Fibroblast of lung (primary cell): ENCODE results near the gene GOLGA7B. TPM values are rescaled to one million over a fixed set of nuclear protein-coding genes. Genes with fewer than 3 reads are reported as not detected.

ENCODE experiments used
- DNase-seq, 2 donors: peaks; one replicate each; pipeline versions ENCODE4 v3.0.0 to v3.0.0-alpha.2; 2010; ENCODE audit warnings: low read depth in 2 of 2
- H2AFZ ChIP-seq: 2 replicates; pipeline ENCODE4 v1.5.1; 2012; ENCODE audit warnings: low read length, control low read depth, inconsistent platforms
- H3K27ac ChIP-seq: 2 replicates; pipeline ENCODE4 v1.5.1; 2011; ENCODE audit warnings: low read length, control low read depth; ENCODE audit not compliant: insufficient read depth
- H3K27me3 ChIP-seq: 2 replicates; pipeline ENCODE4 v1.5.1; 2011; ENCODE audit warnings: mild to moderate bottlenecking, low read length; ENCODE audit not compliant: control insufficient read depth, insufficient read depth
- H3K36me3 ChIP-seq: 2 replicates; pipeline ENCODE4 v1.5.1; 2011; ENCODE audit warnings: low read length; ENCODE audit not compliant: control insufficient read depth, insufficient read depth
- H3K4me1 ChIP-seq: 2 replicates; pipeline ENCODE4 v1.5.1; 2011; ENCODE audit warnings: low read length; ENCODE audit not compliant: control insufficient read depth, insufficient read depth; ENCODE audit errors: extremely low read depth
- H3K4me2 ChIP-seq: 2 replicates; pipeline ENCODE4 v1.5.1; 2011; ENCODE audit warnings: low read length, control low read depth; ENCODE audit not compliant: insufficient read depth; ENCODE audit errors: extremely low read depth
- H3K4me3 ChIP-seq, 4 experiments: fragments of 200-600 bp in 1 of 4; sonication (generic) in 1 of 4; replicated peaks in 1 of 4; 2 replicates each; pipeline ENCODE4 v1.5.1; 2011 to 2016; ENCODE audit warnings: low read length in 4 of 4, low read depth in 3 of 4, mild to moderate bottlenecking in 3 of 4, control low read depth in 2 of 4, inconsistent platforms in 1 of 4, mixed read lengths in 1 of 4; ENCODE audit not compliant: insufficient read depth in 1 of 4; ENCODE audit errors: control extremely low read depth in 1 of 4
- H3K79me2 ChIP-seq: 2 replicates; pipeline ENCODE4 v1.5.1; 2012; ENCODE audit warnings: mild to moderate bottlenecking, low read length, inconsistent platforms; ENCODE audit not compliant: control insufficient read depth, insufficient read depth
- H3K9ac ChIP-seq: 2 replicates; pipeline ENCODE4 v1.5.1; 2011; ENCODE audit warnings: mild to moderate bottlenecking, low read length, control low read depth; ENCODE audit not compliant: insufficient read depth
- H3K9me3 ChIP-seq: 2 replicates; pipeline ENCODE4 v1.5.1; 2012; ENCODE audit warnings: low read depth, low read length; ENCODE audit not compliant: control insufficient read depth, insufficient read depth
- H4K20me1 ChIP-seq: 2 replicates; pipeline ENCODE4 v1.5.1; 2011; ENCODE audit warnings: low read length; ENCODE audit not compliant: control insufficient read depth, insufficient read depth; ENCODE audit errors: extremely low read depth
- EZH2 ChIP-seq: IDR thresholded peaks from 2 replicates; pipeline ENCODE4 v1.5.1; 2012; ENCODE audit warnings: low read length, control low read depth, mild to moderate bottlenecking; ENCODE audit errors: missing control alignments
- polyA plus RNA-seq, 2 donors: library from polyadenylated mRNA; depleted of rRNA in 1 of 2; stranded (reverse) in 1 of 2; unstranded in 1 of 2; fragments of >200 nt; gene quantifications; 2 replicates each; pipeline ENCODE4 v1.2.1, GENCODE V29; 2011 to 2012; ENCODE audit warnings: missing spikeins in 1 of 2
- total RNA-seq: library from RNA; depleted of rRNA; stranded (reverse); fragments of >200 nt; gene quantifications from 2 replicates; pipeline ENCODE4 v1.2.1, GENCODE V29; 2014
- TF ChIP-seq, protein P1 (sequence below), 2 donors: IDR thresholded peaks in 1 of 2; conservative IDR thresholded peaks in 1 of 2; 1 replicate in 1 of 2; 2 replicates in 1 of 2; pipeline ENCODE4 v1.5.1; 2011 to 2012; ENCODE audit warnings: low read length in 2 of 2, control low read depth in 1 of 2, inconsistent platforms in 1 of 2, low read depth in 1 of 2, mild to moderate bottlenecking in 1 of 2

Gene GOLGA7B
- total and polyA plus RNA-seq, 2 donors (not counting 1 experiment from before 2014, with no cell fraction given), result under 0.01 TPM; not detected in 1

DNA sequence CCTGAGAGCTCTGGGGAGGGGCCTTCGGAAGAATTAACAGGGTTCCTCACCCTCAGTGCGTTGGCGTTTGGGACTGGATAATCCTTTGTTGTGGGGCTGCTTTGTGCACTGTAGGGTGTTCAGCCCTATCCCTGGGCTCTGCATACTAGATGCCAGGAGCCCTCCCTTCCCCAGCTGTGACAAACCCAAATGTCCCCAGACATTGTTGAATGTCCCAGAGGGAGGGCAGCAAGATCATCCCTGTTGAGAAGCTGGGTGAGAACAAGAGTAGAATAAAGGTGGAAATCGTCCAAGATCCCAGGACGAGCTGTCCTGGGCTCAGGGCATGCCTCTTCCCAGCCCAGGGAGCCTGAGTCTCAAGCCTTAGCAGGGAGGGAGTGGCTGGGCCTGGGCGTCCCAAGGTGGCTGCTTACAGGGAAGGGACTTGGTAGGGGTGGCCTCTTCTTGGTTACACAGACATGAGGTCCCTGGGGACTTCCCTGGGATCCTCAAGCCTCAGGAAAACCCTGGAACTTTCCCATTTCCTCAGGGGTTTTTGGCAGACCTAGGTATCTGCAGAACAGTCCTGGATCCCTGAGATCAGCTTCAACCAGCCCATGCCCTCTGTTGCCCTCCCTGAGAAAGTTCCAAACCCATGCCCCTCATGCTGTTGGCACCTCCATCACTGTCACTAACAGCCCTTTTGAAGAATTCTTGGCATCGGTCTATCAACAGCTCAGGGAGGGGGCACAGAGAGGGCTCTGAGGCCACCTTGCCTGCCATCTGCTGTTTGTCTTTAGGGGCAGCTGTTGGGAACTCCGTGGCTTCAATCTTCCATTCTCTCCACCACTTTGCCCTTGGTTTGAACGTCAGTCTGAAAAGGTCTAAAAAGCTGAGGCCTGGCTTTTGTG, 53.7 kb downstream of the GOLGA7B start:
- Histone ChIP-seq H4K20me1 (no peaks in the 10 kb centered on the region), H3K9ac (no peak overlapping the region), H3K79me2 (no peaks in the 10 kb centered on the region), H3K27ac (no peak overlapping the region), H3K4me3 (no peak overlapping the region), H3K9me3 (no peaks in the 10 kb centered on the region), H3K36me3 (no peaks in the 10 kb centered on the region), H3K4me1 (no peaks in the 10 kb centered on the region), H3K27me3 (no peaks in the 10 kb centered on the region), H3K4me2 (no peak overlapping the region), H2AFZ (no peak overlapping the region)
- DNase-seq, result no peak
- TF ChIP-seq, protein P1, sequence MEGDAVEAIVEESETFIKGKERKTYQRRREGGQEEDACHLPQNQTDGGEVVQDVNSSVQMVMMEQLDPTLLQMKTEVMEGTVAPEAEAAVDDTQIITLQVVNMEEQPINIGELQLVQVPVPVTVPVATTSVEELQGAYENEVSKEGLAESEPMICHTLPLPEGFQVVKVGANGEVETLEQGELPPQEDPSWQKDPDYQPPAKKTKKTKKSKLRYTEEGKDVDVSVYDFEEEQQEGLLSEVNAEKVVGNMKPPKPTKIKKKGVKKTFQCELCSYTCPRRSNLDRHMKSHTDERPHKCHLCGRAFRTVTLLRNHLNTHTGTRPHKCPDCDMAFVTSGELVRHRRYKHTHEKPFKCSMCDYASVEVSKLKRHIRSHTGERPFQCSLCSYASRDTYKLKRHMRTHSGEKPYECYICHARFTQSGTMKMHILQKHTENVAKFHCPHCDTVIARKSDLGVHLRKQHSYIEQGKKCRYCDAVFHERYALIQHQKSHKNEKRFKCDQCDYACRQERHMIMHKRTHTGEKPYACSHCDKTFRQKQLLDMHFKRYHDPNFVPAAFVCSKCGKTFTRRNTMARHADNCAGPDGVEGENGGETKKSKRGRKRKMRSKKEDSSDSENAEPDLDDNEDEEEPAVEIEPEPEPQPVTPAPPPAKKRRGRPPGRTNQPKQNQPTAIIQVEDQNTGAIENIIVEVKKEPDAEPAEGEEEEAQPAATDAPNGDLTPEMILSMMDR (conservative IDR thresholded peaks at IDR 0.05 in 1 of 2, IDR thresholded peaks at IDR 0.05 in 1 of 2; ENCODE audit: low read depth in 1 of 2, low read length in 2 of 2), result no peak
- TF ChIP-seq EZH2, result no peak

DNA sequence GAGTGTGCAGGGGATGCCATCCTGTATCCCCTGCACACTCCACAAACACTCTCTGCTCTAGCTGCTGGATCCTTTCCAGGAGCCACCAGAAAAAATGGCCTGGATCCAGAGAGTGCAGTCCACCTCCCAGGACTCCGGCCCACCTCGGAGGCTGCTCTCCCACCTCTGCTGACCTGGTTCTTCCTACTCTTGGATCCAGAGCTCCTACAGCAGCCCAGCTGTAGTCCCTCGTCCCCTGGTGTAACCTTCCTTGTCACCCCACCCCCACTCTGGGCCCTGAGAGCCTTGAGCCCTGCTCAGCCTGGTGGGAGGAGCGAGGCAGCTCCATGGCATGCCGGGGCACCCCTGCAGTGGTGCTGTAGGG, 54.4 kb downstream of the GOLGA7B start:
- TF ChIP-seq EZH2, result no peak
- Histone ChIP-seq H3K4me3 (no peak overlapping the region), H3K27me3 (no peaks in the 10 kb centered on the region), H3K36me3 (no peaks in the 10 kb centered on the region), H4K20me1 (no peaks in the 10 kb centered on the region), H2AFZ (no peak overlapping the region), H3K9me3 (no peaks in the 10 kb centered on the region), H3K79me2 (no peaks in the 10 kb centered on the region), H3K27ac (no peak overlapping the region), H3K4me2 (no peak overlapping the region), H3K4me1 (no peaks in the 10 kb centered on the region), H3K9ac (no peak overlapping the region)
- DNase-seq, result no peak

DNA sequence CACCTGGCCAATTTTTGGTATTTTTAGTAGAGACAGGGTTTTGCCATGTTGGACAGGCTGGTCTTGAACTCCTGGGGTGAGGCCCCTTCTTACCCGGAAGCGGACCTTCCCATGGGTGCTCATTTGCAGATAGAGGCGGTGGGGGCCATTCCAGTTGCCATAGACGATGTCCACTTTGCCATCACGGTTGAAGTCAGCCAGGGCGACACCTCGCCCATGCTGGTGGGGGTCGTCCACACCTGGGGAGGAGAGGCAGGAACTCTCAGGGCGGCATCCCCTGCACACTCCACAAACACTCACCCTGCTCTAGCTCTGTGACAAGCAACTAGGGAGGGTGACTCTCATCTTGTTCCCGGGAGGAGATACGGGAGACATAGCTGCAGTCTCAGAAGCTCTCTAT, 54.9 kb downstream of the GOLGA7B start:
- H3K27ac ChIP-seq, result no peak overlapping the region
- H3K9me3 ChIP-seq, result no peaks in the 10 kb centered on the region
- no peaks in the 10 kb centered on the region for H4K20me1 ChIP-seq
- no peak overlapping the region for H2AFZ ChIP-seq
- H3K27me3 ChIP-seq, result no peaks in the 10 kb centered on the region
- no peak overlapping the region for H3K4me2 ChIP-seq
- no peaks in the 10 kb centered on the region for H3K4me1 ChIP-seq
- H3K79me2 ChIP-seq, result no peaks in the 10 kb centered on the region
- no peak overlapping the region for H3K4me3 ChIP-seq
- no peaks in the 10 kb centered on the region for H3K36me3 ChIP-seq
- no peak for DNase-seq
- TF ChIP-seq, protein P1 (conservative IDR thresholded peaks at IDR 0.05 in 1 of 2, IDR thresholded peaks at IDR 0.05 in 1 of 2; ENCODE audit: low read depth in 1 of 2, low read length in 2 of 2), result no peak
- no peak for TF ChIP-seq EZH2
- H3K9ac ChIP-seq, result no peak overlapping the region
